ENCODE measurements around the gene AP2B1.

The AP2B1 gene

DNA sequence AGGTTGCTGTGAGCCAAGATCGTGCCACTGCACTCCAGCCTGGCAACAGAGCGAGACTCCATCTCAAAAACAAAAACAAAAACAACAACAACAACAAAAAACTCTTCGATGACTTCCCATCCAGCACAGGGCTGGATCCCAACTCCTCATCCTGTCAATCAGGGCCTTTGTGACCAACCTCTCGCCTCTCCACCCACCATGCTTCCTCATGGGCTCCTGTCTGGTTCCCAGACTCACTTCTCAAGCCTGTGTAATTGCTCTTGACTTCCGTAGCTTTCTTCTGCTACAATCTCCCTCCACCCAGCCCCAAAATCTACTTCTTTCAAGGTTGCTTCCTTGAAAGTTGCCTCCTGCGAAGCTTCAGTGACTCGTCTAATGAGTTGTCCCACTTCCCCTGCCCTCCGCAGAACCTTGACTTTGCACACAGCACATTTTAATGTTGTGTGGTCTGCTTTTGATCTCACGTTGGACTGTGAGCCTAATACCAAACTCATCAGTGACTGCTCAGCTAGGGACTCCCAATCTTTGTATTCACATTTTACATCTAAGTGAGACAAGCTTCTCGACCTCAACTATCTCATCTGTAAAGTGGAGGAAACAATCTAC is 143.4 kb downstream of the AP2B1 start:
- H3K4me3 ChIP-seq (ENCODE audit: low read length) = no peak overlapping the region
- TF ChIP-seq, protein P1, sequence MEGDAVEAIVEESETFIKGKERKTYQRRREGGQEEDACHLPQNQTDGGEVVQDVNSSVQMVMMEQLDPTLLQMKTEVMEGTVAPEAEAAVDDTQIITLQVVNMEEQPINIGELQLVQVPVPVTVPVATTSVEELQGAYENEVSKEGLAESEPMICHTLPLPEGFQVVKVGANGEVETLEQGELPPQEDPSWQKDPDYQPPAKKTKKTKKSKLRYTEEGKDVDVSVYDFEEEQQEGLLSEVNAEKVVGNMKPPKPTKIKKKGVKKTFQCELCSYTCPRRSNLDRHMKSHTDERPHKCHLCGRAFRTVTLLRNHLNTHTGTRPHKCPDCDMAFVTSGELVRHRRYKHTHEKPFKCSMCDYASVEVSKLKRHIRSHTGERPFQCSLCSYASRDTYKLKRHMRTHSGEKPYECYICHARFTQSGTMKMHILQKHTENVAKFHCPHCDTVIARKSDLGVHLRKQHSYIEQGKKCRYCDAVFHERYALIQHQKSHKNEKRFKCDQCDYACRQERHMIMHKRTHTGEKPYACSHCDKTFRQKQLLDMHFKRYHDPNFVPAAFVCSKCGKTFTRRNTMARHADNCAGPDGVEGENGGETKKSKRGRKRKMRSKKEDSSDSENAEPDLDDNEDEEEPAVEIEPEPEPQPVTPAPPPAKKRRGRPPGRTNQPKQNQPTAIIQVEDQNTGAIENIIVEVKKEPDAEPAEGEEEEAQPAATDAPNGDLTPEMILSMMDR (conservative IDR thresholded peaks at IDR 0.05; ENCODE audit: low read depth, low read length) = no peak
- DNase-seq (ENCODE audit: low read depth) = no peak

DNA sequence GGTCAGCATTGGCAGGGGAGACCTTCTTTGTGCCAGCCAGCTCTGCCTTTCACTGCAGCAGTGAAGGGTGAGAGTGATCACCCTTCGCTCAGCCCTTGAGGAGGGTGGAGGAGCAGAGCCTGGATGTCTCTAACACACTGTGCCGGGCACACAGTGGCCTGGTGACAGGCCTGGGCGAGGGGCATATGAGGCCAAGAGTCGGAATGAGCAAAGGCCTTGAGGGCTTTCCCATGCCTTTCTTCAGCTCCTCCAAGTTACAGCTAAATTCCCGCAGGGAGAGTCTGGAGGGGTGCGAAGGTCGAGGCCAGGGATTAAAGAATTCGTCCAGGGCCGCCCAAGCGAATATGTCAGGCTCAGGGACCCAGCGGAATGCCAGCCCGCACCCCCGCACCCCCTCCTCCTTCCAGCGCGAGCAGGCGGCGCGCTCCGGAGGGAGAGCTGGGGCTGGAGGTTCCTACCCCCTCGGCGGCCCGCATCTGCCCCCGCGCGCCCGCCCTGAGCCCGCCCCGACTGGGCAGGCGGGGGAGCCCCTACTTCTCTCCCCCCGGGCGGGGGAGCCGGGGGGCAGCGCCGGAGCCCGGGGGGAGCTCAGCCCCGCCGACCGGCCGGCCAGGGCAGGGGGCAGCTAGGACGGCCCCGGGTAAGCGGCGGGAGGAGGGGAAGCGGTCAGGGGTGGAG is 144.3 kb downstream of the AP2B1 start, which contains the start of gene RASL10B:
Gene RASL10B (plus strand): TSS at position 401 of the 678 bp plus-strand sequence. CDS start 3,546 bp downstream, outside the sequence.
- TF ChIP-seq, protein P1 (conservative IDR thresholded peaks at IDR 0.05; ENCODE audit: low read depth, low read length) = no peak
- DNase-seq (ENCODE audit: low read depth) = no peak
- peak within 1 kb of the TSS; percentile 70 for H3K4me3 ChIP-seq (ENCODE audit: low read length)

DNA sequence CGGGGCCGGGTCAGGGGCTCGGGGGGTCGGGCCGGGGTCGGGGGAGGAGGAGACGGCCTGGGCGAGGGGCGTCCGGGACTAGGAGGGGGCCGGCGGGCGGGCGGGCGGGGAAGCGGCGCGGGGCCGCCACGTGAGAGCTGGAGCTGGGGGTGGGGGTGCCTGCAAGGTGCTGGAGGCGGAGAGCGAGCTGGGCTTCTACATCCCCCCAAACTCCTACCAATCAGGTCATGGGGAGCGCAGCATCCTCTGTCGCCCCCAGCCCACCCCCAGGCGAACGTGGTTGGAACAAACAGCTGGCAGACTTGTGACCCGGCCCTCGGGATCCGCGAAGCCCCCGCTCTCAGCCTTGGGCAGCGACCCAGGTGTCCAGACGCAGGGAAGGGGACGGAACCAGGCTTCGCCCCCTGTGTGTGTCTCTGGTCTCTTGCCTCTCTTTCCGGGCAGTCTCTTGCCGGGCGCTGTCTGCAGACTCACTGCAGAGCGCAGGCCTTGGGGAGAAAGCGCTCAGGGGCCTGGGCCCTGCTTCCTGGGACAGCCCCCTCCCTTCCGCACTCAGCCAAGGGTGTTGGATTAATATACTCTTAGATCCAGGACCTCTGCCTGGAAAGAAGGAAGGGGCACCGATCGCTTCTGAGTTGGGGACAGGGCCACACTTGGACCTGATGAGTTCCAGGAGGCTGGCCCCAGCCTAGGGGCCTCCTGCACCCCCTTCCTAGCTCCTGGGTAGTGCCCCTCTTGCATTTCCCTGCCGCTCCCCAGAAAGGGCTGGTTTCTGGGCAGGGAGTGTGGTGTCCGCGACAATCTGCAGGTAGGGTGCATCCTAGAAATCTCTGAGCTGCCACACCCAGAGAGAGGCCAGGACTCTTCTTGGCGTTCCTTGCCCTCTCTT is 145.0 kb downstream of the AP2B1 start:
- no peak for DNase-seq (ENCODE audit: low read depth)
- peak overlapping the region; percentile 70 for H3K4me3 ChIP-seq (ENCODE audit: low read length)
- TF ChIP-seq, protein P1 (conservative IDR thresholded peaks at IDR 0.05; ENCODE audit: low read depth, low read length) = no peak

DNA sequence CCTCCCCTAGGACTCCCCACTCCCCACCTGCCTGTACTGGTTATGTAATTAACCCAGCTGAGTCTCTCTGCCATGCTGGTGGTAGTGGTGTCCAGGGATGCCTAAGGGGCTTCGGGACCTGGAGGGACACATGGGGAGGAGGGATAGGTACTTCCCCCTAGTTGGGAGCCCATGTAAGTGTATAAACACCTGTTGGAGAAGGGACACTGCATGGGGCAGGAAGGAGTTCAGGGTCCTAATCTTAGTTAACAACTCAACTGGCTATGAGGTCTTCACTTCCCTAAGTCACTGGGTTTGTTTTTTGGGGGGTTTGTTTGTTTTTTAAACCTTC is 145.6 kb downstream of the AP2B1 start:
- DNase-seq (ENCODE audit: low read depth) = no peak
- H3K4me3 ChIP-seq (ENCODE audit: low read length) = peak overlapping the region; percentile 70
- TF ChIP-seq, protein P1 (conservative IDR thresholded peaks at IDR 0.05; ENCODE audit: low read depth, low read length) = no peak

DNA sequence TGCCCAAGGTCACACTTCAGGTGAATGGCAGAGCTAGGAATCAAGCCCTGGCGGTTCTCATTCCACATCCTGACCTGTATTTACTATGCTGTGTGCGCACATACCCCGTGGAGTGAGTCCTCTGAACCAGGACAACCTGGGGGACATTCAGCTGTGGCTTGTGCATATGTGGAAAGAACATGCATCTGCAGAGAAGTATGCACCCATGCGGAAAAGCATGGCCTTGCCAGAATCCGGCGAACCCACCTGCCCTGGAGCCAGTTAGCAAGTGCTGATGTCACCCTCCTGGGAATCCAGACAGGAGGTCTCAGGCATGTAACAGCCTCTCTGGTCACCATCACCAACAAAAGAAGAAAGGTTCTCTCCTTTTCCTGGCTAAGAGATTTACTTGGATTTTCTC is 146.2 kb downstream of the AP2B1 start:
- no peak for DNase-seq (ENCODE audit: low read depth)
- TF ChIP-seq, protein P1 (conservative IDR thresholded peaks at IDR 0.05; ENCODE audit: low read depth, low read length) = no peak
- H3K4me3 ChIP-seq (ENCODE audit: low read length) = no peak overlapping the region

DNA sequence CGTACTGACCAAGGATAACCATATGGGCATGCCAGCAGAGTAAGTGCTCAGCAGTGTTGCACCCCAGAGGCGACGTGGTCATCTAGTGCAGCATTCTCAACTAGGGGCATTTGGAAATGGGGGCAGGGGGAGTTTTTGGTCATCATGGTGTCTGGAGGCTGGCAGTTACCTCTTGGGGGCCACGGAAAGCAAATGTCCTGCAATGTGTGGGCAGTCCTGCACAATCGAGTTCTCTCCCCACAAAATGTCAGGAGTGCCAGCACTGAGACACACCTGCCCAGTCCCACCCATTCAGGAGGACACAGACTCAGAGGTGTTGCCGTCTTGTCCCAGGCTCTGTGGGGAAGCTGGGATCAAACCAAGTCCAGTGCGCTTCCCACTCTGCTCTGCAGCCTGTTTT is 147.3 kb downstream of the AP2B1 start:
- H3K4me3 ChIP-seq (ENCODE audit: low read length) = no peak overlapping the region
- DNase-seq (ENCODE audit: low read depth) = no peak
- TF ChIP-seq, protein P1 (conservative IDR thresholded peaks at IDR 0.05; ENCODE audit: low read depth, low read length) = no peak
